ENCODE measurements around the gene MRPS5. TPM values are rescaled to one million over a fixed set of nuclear protein-coding genes. Genes with fewer than 3 reads are reported as not detected.
"Not testable (repeated sequence)": the region's sequence is repeated elsewhere in the genome, so short reads cannot be mapped to it uniquely, and the experiment has no call there.

MRPS5 gene
- total RNA-seq, 1 donor from 2014 or later = 77.0 TPM

DNA sequence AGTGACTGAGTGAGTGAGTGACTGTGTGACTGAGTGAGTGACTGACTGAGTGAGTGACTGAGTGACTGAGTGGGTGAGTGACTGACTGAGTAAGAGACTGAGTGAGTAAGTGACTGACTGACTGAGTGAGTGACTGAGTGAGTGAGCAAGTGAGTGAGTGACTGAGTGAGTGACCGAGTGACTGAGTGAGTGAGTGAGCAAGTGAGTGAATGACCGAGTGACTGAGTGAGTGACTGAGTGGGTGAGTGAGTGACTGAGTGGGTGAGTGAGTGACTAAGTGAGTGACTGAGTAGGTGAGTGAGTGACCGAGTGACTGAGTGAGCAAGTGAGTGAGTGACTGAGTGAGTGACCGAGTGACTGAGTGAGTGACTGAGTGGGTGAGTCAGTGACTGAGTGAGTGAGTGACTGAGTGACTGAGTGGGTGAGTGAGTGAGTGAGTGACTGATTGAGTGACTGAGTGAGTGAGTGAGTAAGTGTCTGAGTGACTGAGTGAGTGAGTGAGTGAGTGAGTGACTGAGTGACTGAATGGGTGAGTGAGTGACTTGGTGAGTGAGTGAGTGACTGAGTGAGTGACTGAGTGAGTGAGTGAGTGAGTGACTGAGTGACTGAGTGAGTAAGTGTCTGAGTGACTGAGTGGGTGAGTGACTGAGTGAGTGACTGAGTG lies 82.8 kb downstream of the MRPS5 start:
- ATAC-seq (ENCODE audit: poor library complexity) (no peak), DNase-seq (no peak)
- intact Hi-C loops (cut with DNase I) = no loop called here

DNA sequence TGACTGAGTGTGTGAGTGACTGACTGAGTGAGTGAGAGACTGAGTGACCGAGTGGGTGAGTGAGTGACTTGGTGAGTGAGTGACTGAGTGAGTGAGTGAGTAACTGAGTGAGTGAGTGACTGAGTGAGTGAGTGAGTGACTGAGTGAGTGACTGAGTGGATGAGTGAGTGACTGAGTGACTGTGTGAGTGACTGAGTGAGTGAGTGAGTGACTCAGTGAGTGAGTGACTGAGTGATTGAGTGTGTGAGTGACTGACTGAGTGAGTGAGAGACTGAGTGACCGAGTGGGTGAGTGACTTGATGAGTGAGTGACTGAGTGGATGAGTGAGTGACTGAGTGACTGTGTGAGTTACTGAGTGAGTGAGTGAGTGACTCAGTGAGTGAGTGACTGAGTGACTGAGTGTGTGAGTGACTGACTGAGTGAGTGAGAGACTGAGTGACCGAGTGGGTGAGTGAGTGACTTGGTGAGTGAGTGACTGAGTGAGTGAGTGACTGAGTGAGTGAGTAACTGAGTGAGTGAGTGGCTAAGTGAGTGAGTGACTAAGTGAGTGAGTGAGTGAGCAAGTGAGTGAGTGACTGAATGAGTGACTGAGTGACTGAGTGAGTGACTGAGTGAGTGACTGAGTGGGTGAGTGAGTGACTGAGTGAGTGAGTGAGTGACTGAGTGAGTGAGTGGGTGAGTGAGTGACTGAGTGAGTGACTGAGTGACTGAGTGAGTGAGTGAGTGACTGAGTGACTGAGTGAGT lies 83.6 kb downstream of the MRPS5 start:
- ATAC-seq (ENCODE audit: poor library complexity); DNase-seq; intact Hi-C loops (cut with DNase I): not testable (repeated sequence)

DNA sequence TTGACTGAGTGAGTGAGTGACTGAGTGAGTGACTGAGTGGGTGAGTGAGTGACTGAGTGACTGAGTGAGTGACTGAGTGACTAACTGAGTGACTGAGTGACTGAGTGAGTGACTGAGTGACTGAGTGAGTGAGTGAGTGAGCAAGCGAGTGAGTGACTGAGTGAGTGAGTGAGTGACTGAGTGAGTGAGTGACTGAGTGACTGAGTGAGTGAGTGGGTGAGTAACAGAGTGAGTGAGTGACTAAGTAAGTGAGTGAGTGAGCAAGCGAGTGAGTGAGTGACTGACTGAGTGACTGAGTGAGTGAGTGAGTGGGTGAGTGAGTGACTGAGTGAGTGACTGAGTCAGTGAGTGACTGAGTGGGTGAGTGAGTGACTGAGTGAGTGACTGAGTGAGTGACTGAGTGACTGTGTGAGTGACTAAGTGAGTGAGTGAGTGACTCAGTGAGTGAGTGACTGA lies 84.2 kb downstream of the MRPS5 start:
- ATAC-seq (ENCODE audit: poor library complexity) (no peak), DNase-seq (no peak)
- intact Hi-C loops (cut with DNase I) = no loop called here

DNA sequence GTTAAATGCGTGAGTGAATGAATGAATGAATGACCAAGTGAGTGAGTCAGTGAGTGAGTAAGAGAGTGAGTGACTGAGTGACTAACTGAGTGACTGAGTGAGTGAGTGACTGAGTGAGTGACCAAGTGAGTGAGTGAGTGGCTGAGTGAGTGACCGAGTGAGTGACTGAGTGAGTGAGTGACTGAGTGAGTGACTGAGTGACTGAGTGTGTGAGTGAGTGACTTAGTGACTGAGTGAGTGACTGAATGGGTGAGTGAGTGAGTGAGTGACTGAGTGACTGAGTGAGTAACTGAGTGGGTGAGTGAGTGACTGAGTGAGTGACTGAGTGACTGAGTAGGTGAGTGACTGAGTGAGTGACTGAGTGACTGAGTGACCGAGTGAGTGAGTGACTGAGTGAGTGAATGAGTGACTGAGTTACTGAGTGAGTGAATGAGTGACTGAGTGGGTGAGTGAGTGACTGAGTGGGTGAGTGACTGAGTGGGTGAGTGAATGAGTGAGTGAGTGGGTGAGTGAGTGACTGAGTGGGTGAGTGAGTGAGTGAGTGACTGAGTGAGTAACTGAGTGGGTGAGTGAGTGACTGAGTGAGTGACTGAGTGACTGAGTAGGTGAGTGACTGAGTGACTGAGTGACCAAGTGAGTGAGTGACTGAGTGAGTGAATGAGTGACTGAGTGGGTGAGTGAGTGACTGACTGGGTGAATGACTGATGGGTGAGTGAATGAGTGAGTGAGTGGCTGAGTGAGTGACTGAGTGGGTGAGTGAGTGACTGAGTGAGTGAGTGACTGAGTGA lies 84.8 kb downstream of the MRPS5 start:
- intact Hi-C loops (cut with DNase I) = no loop called here
- no peak for ATAC-seq (ENCODE audit: poor library complexity)
- DNase-seq = no peak

Other genes with a start within 250 kb of the MRPS5 start
- gene MAL, start 96.1 kb downstream of the MRPS5 start, total RNA-seq = 5.5 TPM
- 14.7 TPM for gene ZNF514, start 38.0 kb upstream of the MRPS5 start, total RNA-seq
- 5.0 TPM for gene ZNF2, start 44.0 kb upstream of the MRPS5 start, total RNA-seq
- gene ZNF892, start 85.7 kb upstream of the MRPS5 start, total RNA-seq = 2.9 TPM
- 0.54 TPM for gene PROM2, start 152.6 kb upstream of the MRPS5 start, total RNA-seq
- 8.4 TPM for gene KCNIP3, start 175.5 kb upstream of the MRPS5 start, total RNA-seq